Stomach smooth muscle (tissue), 2 donors: ENCODE results near the gene LVRN.

ENCODE experiments used
- H3K27ac ChIP-seq: one replicate; pipeline ENCODE4 v1.7.0; 2013; ENCODE audit warnings: mild to moderate bottlenecking, low read length, inconsistent platforms
- H3K27me3 ChIP-seq, 2 donors: one replicate each; pipeline ENCODE4 v1.7.0; 2013; ENCODE audit warnings: low read length in 2 of 2; ENCODE audit not compliant: insufficient read depth in 2 of 2, control insufficient read depth in 1 of 2
- H3K36me3 ChIP-seq, 2 donors: one replicate each; pipeline ENCODE4 v1.7.0; 2013; ENCODE audit warnings: low read length in 2 of 2; ENCODE audit not compliant: control insufficient read depth in 2 of 2, insufficient read depth in 2 of 2
- H3K4me1 ChIP-seq: one replicate; pipeline ENCODE4 v1.7.0; 2013; ENCODE audit warnings: low read length; ENCODE audit not compliant: control insufficient read depth, insufficient read depth
- H3K4me3 ChIP-seq, 2 donors: one replicate each; pipeline ENCODE4 v1.7.0; 2013; ENCODE audit warnings: low read length in 2 of 2
- H3K9ac ChIP-seq, 2 donors: one replicate each; pipeline ENCODE4 v1.7.0; 2013; ENCODE audit warnings: low read length in 2 of 2, mild to moderate bottlenecking in 1 of 2
- H3K9me3 ChIP-seq, 2 donors: one replicate each; pipeline ENCODE4 v1.7.0; 2013; ENCODE audit warnings: low read length in 2 of 2; ENCODE audit not compliant: control insufficient read depth in 2 of 2
- donor health status: healthy.
- donor health status: Pancreatic carcinoma.

Gene LVRN

GRCh38 chr5:116023619-116024018 is 61.3 kb downstream of the LVRN start:
- no peak overlapping the region for H3K27ac ChIP-seq
- no peaks in the 10 kb centered on the region for H3K9me3 ChIP-seq
- H3K27me3 ChIP-seq, result no peaks in the 10 kb centered on the region
- no peak overlapping the region for H3K9ac ChIP-seq
- H3K36me3 ChIP-seq, result no peaks in the 10 kb centered on the region
- no peak overlapping the region for H3K4me3 ChIP-seq
- H3K4me1 ChIP-seq, result no peaks in the 10 kb centered on the region

- no peaks in the 10 kb centered on the region for H3K9me3 ChIP-seq
- no peaks in the 10 kb centered on the region for H3K4me1 ChIP-seq
- no peak overlapping the region for H3K4me3 ChIP-seq
- no peaks in the 10 kb centered on the region for H3K27me3 ChIP-seq
- no peak overlapping the region for H3K27ac ChIP-seq
- H3K9ac ChIP-seq, result no peak overlapping the region
- no peaks in the 10 kb centered on the region for H3K36me3 ChIP-seq
Measured at GRCh38 chr5:116025866-116026265, 63.6 kb downstream of the LVRN start.

- Histone ChIP-seq H3K9me3 (no peaks in the 10 kb centered on the region), H3K9ac (no peak within 1 kb of the TSS), H3K4me1 (no peaks in the 10 kb centered on the region), H3K4me3 (no peak within 1 kb of the TSS), H3K27ac (no peak within 1 kb of the TSS), H3K27me3 (no peaks in the 10 kb centered on the region), H3K36me3 (no peaks in the 10 kb centered on the region)
Measured at GRCh38 chr5:116032094-116032517, 69.8 kb downstream of the LVRN start, which contains the start of gene ARL14EPL. TSS of gene ARL14EPL (plus strand) at chr5:116032472. CDS start at chr5:116051466, 18,994 bp downstream.

- Histone ChIP-seq H3K9me3 (no peaks in the 10 kb centered on the region), H3K9ac (no peak overlapping the region), H3K36me3 (no peaks in the 10 kb centered on the region), H3K27me3 (no peaks in the 10 kb centered on the region), H3K4me3 (no peak overlapping the region), H3K4me1 (no peaks in the 10 kb centered on the region), H3K27ac (no peak overlapping the region)
Measured at GRCh38 chr5:116032991-116033390, 70.7 kb downstream of the LVRN start.

- no peak overlapping the region for H3K4me3 ChIP-seq
- no peak overlapping the region for H3K27ac ChIP-seq
- no peaks in the 10 kb centered on the region for H3K9me3 ChIP-seq
- H3K9ac ChIP-seq, result no peak overlapping the region
- H3K27me3 ChIP-seq, result no peaks in the 10 kb centered on the region
- no peaks in the 10 kb centered on the region for H3K36me3 ChIP-seq
- H3K4me1 ChIP-seq, result no peaks in the 10 kb centered on the region
Measured at GRCh38 chr5:116035123-116035522, 72.8 kb downstream of the LVRN start.

GRCh38 chr5:116037236-116037822 is 75.1 kb downstream of the LVRN start:
- Histone ChIP-seq H3K27ac (no peak overlapping the region), H3K27me3 (no peaks in the 10 kb centered on the region), H3K9me3 (no peaks in the 10 kb centered on the region), H3K36me3 (no peaks in the 10 kb centered on the region), H3K9ac (no peak overlapping the region), H3K4me1 (no peaks in the 10 kb centered on the region), H3K4me3 (no peak overlapping the region)

- Histone ChIP-seq H3K4me1 (no peaks in the 10 kb centered on the region), H3K4me3 (no peak overlapping the region)
Measured at GRCh38 chr5:116038817-116039216, 76.5 kb downstream of the LVRN start.

GRCh38 chr5:116042375-116042774 is 80.1 kb downstream of the LVRN start:
- Histone ChIP-seq H3K9ac (no peak overlapping the region), H3K4me1 (no peaks in the 10 kb centered on the region), H3K36me3 (no peaks in the 10 kb centered on the region), H3K9me3 (no peaks in the 10 kb centered on the region), H3K27ac (no peak overlapping the region), H3K27me3 (no peaks in the 10 kb centered on the region), H3K4me3 (no peak overlapping the region)

More at GRCh38 chr5:116038817-116039216, 76.5 kb downstream of the LVRN start:
- no peaks in the 10 kb centered on the region for H3K27me3 ChIP-seq
- no peaks in the 10 kb centered on the region for H3K9me3 ChIP-seq
- H3K36me3 ChIP-seq, result no peaks in the 10 kb centered on the region
- no peak overlapping the region for H3K27ac ChIP-seq
- H3K9ac ChIP-seq, result no peak overlapping the region

- H3K4me1 ChIP-seq, result no peaks in the 10 kb centered on the region
- H3K36me3 ChIP-seq, result no peaks in the 10 kb centered on the region
- no peaks in the 10 kb centered on the region for H3K9me3 ChIP-seq
- no peak overlapping the region for H3K27ac ChIP-seq
- H3K4me3 ChIP-seq, result no peak overlapping the region
- H3K9ac ChIP-seq, result no peak overlapping the region
- H3K27me3 ChIP-seq, result no peaks in the 10 kb centered on the region
Measured at GRCh38 chr5:116044073-116044472, 81.8 kb downstream of the LVRN start.

GRCh38 chr5:116045821-116046220 is 83.5 kb downstream of the LVRN start:
- H3K4me1 ChIP-seq, result no peaks in the 10 kb centered on the region
- peaks cover 0 to 3% of the 10 kb centered on the region in 2 donors for H3K27me3 ChIP-seq
- H3K27ac ChIP-seq, result no peak overlapping the region
- no peaks in the 10 kb centered on the region for H3K36me3 ChIP-seq
- no peak overlapping the region for H3K9ac ChIP-seq
- H3K4me3 ChIP-seq, result no peak overlapping the region
- no peaks in the 10 kb centered on the region for H3K9me3 ChIP-seq

GRCh38 chr5:116046261-116046660 is 84.0 kb downstream of the LVRN start:
- H3K36me3 ChIP-seq, result no peaks in the 10 kb centered on the region

More at GRCh38 chr5:116046261-116046660, 84.0 kb downstream of the LVRN start:
- Histone ChIP-seq H3K4me3 (no peak overlapping the region), H3K27ac (no peak overlapping the region), H3K4me1 (no peaks in the 10 kb centered on the region), H3K9ac (no peak overlapping the region), H3K9me3 (no peaks in the 10 kb centered on the region), H3K27me3 (peaks cover 0 to 3% of the 10 kb centered on the region in 2 donors)
